Measurements from ENCODE around the gene PPP2R2B. TPM values are rescaled to one million over a fixed set of nuclear protein-coding genes. Genes with fewer than 3 reads are reported as not detected.
"Not testable (repeated sequence)": the region's sequence is repeated elsewhere in the genome, so short reads cannot be mapped to it uniquely, and the experiment has no call there.

Gene PPP2R2B
- total RNA-seq, 2 donors from 2014 or later, result 0.70 to 2.0 TPM

- no peak overlapping the region for H3K4me3 Mint-ChIP-seq
- peaks cover 3 to 7% of the 10 kb centered on the region in 2 donors for H3K36me3 Mint-ChIP-seq (ENCODE audit: insufficient read depth in 2 of 2)
- peaks cover 9 to 11% of the 10 kb centered on the region in 2 donors for H3K9me3 Mint-ChIP-seq
- DNase-seq (no peak), ATAC-seq (replicated peaks in 1 of 2) (no peak)
- H3K27ac Mint-ChIP-seq, result no peak overlapping the region
- no peaks in the 10 kb centered on the region for H3K4me1 Mint-ChIP-seq (ENCODE audit: low read depth)
- H3K27me3 Mint-ChIP-seq (ENCODE audit: low read depth), result no peaks in the 10 kb centered on the region
These were observed 146.5 kb downstream of the PPP2R2B start for GRCh38 chr5:146731909-146732659.

DNA sequence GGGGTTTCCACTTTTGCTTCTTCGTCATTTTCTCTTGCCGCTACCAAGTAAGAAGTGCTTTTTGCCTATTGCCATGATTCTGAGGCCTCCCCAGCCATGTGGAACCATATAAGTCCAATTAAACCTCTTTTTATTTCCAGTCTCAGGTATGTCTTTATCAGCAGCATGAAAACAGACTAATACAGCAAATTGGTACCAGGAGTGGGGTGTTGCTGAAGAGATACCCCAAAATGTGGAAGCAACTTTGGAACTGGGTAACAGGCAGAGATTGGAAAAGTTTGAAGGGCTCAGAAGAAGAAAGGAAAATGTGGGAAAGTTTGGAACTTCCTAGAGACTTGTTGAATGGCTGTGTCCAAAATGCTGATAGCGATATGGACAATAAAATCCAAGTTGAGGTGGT lies 149.8 kb downstream of the PPP2R2B start:
- H3K4me3 Mint-ChIP-seq; DNase-seq; H3K4me1 Mint-ChIP-seq (ENCODE audit: low read depth); H3K36me3 Mint-ChIP-seq (ENCODE audit: insufficient read depth in 2 of 2); H3K27ac Mint-ChIP-seq; H3K9me3 Mint-ChIP-seq; H3K27me3 Mint-ChIP-seq (ENCODE audit: low read depth); ATAC-seq (replicated peaks in 1 of 2): not testable (repeated sequence)

GRCh38 chr5:146726891-146727290 lies 151.7 kb downstream of the PPP2R2B start:
- no peak for ATAC-seq (replicated peaks in 1 of 2)
- Mint-ChIP-seq H3K27me3 (ENCODE audit: low read depth) (no peaks in the 10 kb centered on the region), H3K9me3 (peaks cover 8 to 9% of the 10 kb centered on the region in 2 donors), H3K4me1 (ENCODE audit: low read depth) (no peaks in the 10 kb centered on the region), H3K27ac (no peak overlapping the region), H3K4me3 (no peak overlapping the region), H3K36me3 (ENCODE audit: insufficient read depth in 2 of 2) (peaks cover 3 to 7% of the 10 kb centered on the region in 2 donors)
- no peak for DNase-seq

DNA sequence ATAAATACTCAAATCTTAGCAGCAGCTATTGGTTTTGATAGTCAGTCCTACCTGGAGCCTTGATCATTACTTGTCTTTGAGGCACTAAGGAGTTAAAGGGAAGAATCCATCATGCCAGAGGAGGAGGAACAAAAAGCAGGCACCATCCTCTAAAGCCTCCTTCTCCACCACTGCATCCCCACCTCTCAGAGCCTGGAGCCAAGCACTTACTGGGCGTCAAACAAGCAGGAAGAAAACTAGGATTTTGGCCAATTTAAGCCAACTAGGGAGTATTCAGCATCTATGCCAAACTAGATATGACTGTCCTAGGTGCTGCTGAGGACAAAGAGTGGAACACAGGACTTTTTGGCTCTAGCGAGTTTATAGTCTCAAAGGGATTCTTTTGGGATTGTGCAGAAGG lies 152.5 kb downstream of the PPP2R2B start:
- Mint-ChIP-seq H3K36me3 (ENCODE audit: insufficient read depth in 2 of 2) (peaks cover 3 to 7% of the 10 kb centered on the region in 2 donors), H3K27ac (no peak overlapping the region), H3K4me3 (no peak overlapping the region), H3K9me3 (peaks cover 8 to 9% of the 10 kb centered on the region in 2 donors), H3K4me1 (ENCODE audit: low read depth) (no peaks in the 10 kb centered on the region), H3K27me3 (ENCODE audit: low read depth) (no peaks in the 10 kb centered on the region)
- DNase-seq, result no peak
- ATAC-seq (replicated peaks in 1 of 2), result no peak

- DNase-seq (no peak), ATAC-seq (replicated peaks in 1 of 2) (no peak)
- H3K27ac Mint-ChIP-seq, result no peak overlapping the region
- H3K9me3 Mint-ChIP-seq, result peaks cover 8 to 9% of the 10 kb centered on the region in 2 donors
- no peaks in the 10 kb centered on the region for H3K27me3 Mint-ChIP-seq (ENCODE audit: low read depth)
- H3K36me3 Mint-ChIP-seq (ENCODE audit: insufficient read depth in 2 of 2), result peaks cover 3 to 7% of the 10 kb centered on the region in 2 donors
- no peaks in the 10 kb centered on the region for H3K4me1 Mint-ChIP-seq (ENCODE audit: low read depth)
- H3K4me3 Mint-ChIP-seq, result no peak overlapping the region
These were observed 153.5 kb downstream of the PPP2R2B start for GRCh38 chr5:146725025-146725424.

DNA sequence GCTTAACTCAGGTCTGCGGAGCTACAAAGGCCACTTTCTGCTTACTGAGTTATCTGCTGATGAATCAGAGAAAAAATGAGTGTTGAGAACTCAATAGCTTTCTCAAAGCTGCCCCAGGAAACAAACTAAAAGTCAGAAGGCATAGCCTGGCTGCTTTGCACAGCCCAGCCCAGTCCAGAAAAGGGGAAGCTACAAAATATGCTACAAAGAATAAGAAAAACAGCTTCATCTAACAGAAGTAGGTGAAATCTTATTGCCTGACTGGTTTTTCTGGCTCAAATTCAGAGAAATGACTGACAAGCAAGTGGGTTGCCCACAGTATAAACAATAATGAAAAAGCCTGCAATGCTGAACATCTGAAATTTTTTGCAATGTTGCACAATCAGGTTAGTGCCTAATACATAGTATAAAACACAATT lies 156.2 kb downstream of the PPP2R2B start:
- H3K27ac Mint-ChIP-seq, result no peak overlapping the region
- no peak for DNase-seq
- no peak overlapping the region for H3K4me3 Mint-ChIP-seq
- no peak for ATAC-seq (replicated peaks in 1 of 2)
- no peaks in the 10 kb centered on the region for H3K27me3 Mint-ChIP-seq (ENCODE audit: low read depth)
- no peaks in the 10 kb centered on the region for H3K36me3 Mint-ChIP-seq (ENCODE audit: insufficient read depth in 2 of 2)
- H3K4me1 Mint-ChIP-seq (ENCODE audit: low read depth), result no peaks in the 10 kb centered on the region
- peaks cover 2 to 3% of the 10 kb centered on the region in 2 donors for H3K9me3 Mint-ChIP-seq

DNA sequence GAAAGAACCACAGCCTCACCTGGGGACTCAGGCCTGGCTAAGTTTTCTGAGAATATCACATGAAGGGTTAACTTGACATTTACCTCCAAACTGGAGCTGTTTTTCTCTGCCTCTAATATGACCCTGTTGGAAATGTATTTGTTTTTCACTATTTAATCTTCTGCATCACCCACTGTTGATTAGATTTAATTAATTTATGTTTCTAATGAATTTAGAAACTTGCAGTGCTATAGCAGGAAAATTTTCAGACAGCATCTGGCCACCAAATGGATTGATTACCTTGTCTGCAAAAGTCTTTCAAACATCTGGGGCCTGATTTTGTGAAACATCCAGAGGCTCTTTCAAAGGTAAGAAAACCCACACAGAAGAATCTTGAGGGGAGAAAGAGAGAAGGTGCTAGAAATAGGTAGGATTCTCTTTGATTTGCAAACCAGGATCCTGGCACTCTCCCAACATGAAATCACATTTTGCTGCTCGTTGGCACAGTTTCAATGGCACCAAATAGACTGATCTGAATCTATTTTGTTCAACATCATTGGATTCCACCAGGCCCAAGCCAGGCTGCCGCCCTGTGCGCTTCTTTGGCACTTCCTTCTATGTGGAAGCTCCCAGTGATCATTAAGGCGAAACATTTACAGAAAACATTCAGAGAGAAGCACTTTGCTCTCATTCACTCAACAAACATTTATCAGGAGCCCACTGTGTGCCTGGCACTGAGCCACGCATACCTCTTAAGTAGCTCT lies 157.3 kb downstream of the PPP2R2B start:
- no peak overlapping the region for H3K4me3 Mint-ChIP-seq
- H3K27me3 Mint-ChIP-seq (ENCODE audit: low read depth), result no peaks in the 10 kb centered on the region
- DNase-seq (no peak), ATAC-seq (replicated peaks in 1 of 2) (no peak)
- H3K9me3 Mint-ChIP-seq, result peaks cover 2 to 3% of the 10 kb centered on the region in 2 donors
- no peak overlapping the region for H3K27ac Mint-ChIP-seq
- H3K36me3 Mint-ChIP-seq (ENCODE audit: insufficient read depth in 2 of 2), result no peaks in the 10 kb centered on the region
- no peaks in the 10 kb centered on the region for H3K4me1 Mint-ChIP-seq (ENCODE audit: low read depth)

GRCh38 chr5:146720107-146720506 lies 158.4 kb downstream of the PPP2R2B start:
- Mint-ChIP-seq H3K4me3 (no peak overlapping the region), H3K36me3 (ENCODE audit: insufficient read depth in 2 of 2) (no peaks in the 10 kb centered on the region), H3K27ac (no peak overlapping the region), H3K9me3 (peaks cover 2 to 3% of the 10 kb centered on the region in 2 donors), H3K4me1 (ENCODE audit: low read depth) (no peaks in the 10 kb centered on the region), H3K27me3 (ENCODE audit: low read depth) (no peaks in the 10 kb centered on the region)
- DNase-seq (no peak), ATAC-seq (replicated peaks in 1 of 2) (peak; percentile 29 to 79)

GRCh38 chr5:146719179-146719578 lies 159.4 kb downstream of the PPP2R2B start:
- Mint-ChIP-seq H3K9me3 (peaks cover 2 to 3% of the 10 kb centered on the region in 2 donors), H3K27me3 (ENCODE audit: low read depth) (no peaks in the 10 kb centered on the region), H3K36me3 (ENCODE audit: insufficient read depth in 2 of 2) (no peaks in the 10 kb centered on the region), H3K4me1 (ENCODE audit: low read depth) (no peaks in the 10 kb centered on the region), H3K27ac (no peak overlapping the region), H3K4me3 (no peak overlapping the region)
- no peak for DNase-seq
- peak in 1 of 2 donors; percentile 59 for ATAC-seq (replicated peaks in 1 of 2)

DNA sequence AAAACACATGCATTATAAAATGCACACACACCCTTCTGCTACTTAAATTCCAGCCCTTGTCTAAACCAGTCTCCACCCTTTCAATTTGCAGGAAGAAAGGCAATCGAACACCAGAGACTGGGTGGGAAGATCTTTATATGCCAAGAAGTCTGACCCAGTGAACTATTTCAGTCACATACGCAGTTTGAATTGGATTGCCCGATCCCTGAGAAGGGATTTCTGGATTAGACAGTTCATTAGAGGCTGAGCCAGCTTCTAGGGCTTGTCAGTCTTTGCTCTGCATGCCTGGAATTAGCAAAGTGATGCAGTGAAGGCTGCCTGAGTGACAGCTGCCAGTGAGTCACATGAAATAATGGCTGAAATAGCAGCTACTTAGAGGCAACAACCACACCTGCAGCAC lies 159.9 kb downstream of the PPP2R2B start:
- peaks cover under 1% of the 10 kb centered on the region in 2 donors for H3K9me3 Mint-ChIP-seq
- no peaks in the 10 kb centered on the region for H3K27me3 Mint-ChIP-seq (ENCODE audit: low read depth)
- no peak for ATAC-seq (replicated peaks in 1 of 2)
- H3K36me3 Mint-ChIP-seq (ENCODE audit: insufficient read depth in 2 of 2), result no peaks in the 10 kb centered on the region
- no peak overlapping the region for H3K4me3 Mint-ChIP-seq
- H3K27ac Mint-ChIP-seq, result no peak overlapping the region
- H3K4me1 Mint-ChIP-seq (ENCODE audit: low read depth), result no peaks in the 10 kb centered on the region
- DNase-seq, result no peak

DNA sequence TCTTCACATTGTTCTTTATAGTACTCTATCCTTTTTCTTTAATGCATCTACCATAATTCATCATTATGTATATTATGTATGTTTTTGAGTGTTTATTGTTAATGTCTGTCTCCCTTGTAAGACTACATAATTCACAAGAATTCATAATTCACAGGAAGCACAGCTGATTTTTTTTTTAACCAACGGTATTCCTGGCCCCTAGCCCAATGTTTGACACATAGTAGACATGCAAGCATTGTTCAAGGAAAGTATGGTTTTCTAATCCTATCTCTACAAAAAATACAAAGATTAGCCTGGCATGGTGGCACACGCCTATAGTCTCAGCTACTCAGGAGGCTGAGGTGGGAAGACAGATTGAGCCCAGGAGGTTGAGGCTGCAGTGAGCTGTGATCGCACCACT lies 160.6 kb downstream of the PPP2R2B start:
- ATAC-seq (replicated peaks in 1 of 2), result no peak
- Mint-ChIP-seq H3K4me3 (no peak overlapping the region), H3K4me1 (ENCODE audit: low read depth) (no peaks in the 10 kb centered on the region), H3K36me3 (ENCODE audit: insufficient read depth in 2 of 2) (no peaks in the 10 kb centered on the region), H3K9me3 (no peaks in the 10 kb centered on the region), H3K27ac (no peak overlapping the region), H3K27me3 (ENCODE audit: low read depth) (no peaks in the 10 kb centered on the region)
- no peak for DNase-seq

DNA sequence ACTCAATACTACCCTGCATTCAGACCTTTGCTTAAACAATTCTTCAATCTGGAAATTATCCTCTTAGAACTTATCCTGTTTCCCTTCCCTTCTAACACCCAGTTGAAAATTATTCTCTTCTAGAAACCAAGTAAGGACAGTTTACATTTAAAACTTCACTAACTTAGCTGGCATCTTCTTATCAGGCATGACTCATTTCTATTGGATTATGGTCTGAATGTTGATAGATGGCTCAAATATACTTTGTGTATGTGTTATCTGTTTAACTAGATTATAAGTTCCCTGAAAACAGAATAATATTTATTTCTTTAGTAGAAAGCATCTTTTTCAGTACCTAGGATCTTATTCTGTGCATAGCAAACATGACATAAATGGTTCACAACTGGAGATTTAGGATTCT lies 161.9 kb downstream of the PPP2R2B start:
- H3K36me3 Mint-ChIP-seq (ENCODE audit: insufficient read depth in 2 of 2), result no peaks in the 10 kb centered on the region
- no peak overlapping the region for H3K4me3 Mint-ChIP-seq
- no peak overlapping the region for H3K27ac Mint-ChIP-seq
- H3K4me1 Mint-ChIP-seq (ENCODE audit: low read depth), result no peaks in the 10 kb centered on the region
- no peaks in the 10 kb centered on the region for H3K9me3 Mint-ChIP-seq
- DNase-seq (no peak), ATAC-seq (replicated peaks in 1 of 2) (no peak)
- H3K27me3 Mint-ChIP-seq (ENCODE audit: low read depth), result no peaks in the 10 kb centered on the region

- Mint-ChIP-seq H3K9me3 (peaks cover 0 to 3% of the 10 kb centered on the region in 2 donors), H3K27ac (no peak overlapping the region), H3K27me3 (ENCODE audit: low read depth) (no peaks in the 10 kb centered on the region), H3K4me1 (ENCODE audit: low read depth) (no peaks in the 10 kb centered on the region), H3K4me3 (no peak overlapping the region), H3K36me3 (ENCODE audit: insufficient read depth in 2 of 2) (no peaks in the 10 kb centered on the region)
- ATAC-seq (replicated peaks in 1 of 2), result no peak
- DNase-seq, result no peak
These were observed 168.2 kb downstream of the PPP2R2B start for GRCh38 chr5:146710348-146710747.
